DMS79 treated with DMSO at 0.1 percent for 48 hours (cell line): ENCODE data around the gene CD27.

Experiments used
- DNase-seq: peaks from one replicate; lab custom pipeline; 2025; lab: John Stamatoyannopoulos, UW

The CD27 gene

DNA sequence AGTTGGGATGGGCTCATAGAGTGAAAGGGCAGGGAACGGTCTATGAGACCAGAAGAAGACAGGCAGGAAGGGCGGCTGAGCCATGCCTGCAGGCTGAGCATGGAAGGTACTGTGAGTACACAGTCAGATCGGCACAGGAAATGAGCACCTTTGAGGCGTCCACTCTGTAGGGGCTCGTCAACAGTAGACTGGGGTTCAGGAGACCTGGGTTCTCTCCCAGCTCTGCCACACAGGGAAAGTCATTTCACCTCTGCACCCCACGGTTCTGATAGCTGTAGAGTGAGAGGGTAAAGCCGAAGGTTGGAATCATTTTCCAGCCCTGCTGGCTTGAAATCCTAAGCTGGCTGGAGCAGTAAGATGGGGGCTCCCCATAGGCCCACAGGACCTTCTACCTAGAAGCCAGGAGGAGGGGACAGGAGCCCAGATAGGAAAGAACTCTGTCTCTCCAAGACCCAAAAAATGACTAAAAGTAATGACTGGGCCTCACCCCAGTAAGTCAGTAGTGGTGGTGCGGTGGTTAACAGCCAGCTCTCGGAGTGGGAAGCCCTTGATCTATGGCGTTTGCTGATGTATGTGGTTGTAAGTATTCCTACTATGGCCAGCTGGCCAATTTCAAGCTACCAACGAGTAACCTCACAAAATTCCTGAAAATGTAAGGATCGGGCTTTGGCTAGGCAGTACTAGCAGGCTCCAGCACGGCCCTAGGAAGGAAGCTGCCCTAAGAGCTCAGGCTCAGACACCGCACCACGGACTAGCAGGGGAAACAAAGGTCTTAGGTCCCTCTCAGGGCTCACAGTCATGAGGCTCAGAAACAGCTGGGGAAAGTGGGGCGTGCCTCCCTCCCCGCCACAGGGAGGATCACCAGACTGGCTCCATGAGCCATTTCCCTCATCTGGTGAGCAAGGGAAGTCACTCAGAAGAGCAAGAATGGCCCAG is 10.3 kb upstream of the CD27 start:
- no peak for DNase-seq

DNA sequence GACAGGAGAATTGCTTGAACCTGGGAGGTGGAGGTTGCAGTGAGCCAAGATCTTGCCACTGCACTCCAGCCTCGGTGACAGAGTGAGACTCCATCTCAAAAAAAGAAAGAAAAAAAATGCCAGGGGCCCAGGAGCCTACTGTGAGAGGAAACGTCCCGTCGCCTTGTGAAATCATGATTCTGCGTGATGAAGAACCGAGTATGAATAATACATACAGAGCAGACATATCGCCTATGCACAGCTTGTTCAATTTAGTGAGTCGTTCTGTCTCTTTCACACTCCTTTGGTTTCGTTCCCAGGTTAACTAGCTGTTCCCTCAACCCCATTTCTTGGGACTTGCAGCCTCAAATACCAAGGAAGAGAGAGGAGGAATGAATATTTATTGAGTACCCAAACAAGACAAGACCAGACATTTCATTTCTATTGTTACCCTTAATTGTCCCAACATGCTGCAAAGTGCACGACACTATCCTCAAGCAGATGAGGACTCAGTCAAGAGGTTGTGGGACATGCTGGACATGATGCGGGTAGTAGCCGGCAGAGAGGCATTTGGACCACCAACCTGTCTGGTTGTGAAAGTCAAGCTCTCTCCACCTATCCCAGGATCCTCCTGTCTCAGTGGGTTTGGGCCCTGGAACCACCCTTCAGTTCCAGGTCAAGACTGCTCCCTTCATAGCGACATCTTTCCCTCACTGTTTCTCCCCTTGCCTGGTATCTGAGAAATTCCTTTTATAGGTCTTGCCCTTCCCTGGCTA is 8.6 kb upstream of the CD27 start:
- no peak for DNase-seq

DNA sequence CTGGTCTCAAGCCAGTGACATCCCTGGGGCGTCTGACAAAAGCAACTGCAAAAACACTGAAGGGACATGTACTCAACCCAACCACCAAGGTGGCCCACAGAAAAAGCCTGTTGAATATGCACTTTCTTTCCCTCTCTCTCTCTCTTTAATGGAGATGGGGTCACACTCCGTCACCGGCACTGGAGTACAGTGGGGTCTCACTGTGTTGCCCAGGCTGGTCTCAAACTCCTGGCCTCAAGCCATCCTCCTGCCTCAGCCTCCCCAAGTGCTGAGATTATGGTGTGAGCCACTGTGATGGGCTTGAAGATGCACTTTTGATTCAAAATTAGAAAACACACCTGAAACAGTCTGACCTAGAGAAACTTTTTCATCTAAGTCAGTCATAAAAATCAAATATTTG is 7.2 kb upstream of the CD27 start:
- DNase-seq = no peak

DNA sequence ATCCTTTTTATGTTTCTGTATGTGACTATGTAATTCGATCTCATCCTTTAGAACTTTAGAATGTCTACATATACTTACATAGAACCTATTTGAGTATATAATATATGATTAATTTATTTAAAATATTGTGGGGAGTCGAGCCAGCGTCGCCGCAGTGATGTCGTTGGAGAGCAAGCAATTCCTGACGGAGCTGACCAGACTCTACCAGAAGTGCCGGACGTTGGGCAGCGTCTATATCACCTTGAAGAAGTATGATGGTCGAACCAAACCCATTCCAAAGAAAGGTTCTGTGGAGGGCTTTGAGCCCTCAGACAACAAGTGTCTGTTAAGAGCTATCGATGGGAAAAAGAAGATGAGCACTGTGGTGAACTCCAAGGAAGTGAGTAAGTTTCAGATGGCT is 6.4 kb upstream of the CD27 start:
- DNase-seq = no peak

DNA sequence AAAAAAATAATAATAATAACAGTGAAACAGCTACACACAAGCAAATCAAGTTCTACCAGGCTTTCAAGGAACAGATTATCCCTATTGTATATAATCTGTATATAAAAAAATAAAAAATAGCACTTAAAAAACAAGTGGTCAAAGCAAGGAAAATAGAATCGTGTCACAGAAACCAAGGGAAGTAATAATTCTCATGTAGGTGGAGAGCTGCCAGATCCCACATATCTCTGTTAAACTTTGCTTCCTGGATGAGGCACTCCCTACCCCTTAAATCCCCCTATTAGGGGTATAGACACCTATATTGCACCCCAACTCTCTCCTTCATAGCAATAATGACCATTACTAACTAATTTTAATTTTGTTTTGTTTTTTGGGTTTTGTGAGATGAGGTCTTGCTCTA is 4.4 kb upstream of the CD27 start:
- DNase-seq = no peak

DNA sequence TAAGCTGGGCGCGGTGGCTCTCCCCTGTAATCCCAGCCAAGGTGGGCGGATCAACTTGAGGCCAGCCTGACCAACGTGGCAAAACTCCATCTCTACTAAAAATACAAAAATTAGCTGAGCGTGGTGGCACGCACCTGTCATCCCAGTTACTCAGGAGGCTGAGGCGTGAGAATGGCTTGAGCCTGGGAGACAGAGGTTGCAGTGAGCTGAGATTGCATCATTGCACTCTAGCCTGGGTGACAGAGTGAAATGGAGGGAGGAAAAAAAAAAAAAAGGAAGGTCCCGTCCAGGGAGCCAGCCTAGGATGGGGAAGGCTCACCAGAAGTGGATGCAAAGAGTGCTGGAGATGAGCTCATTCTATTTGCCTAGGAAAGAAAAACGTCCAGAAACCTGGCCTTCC is 1.9 kb upstream of the CD27 start:
- DNase-seq = no peak

DNA sequence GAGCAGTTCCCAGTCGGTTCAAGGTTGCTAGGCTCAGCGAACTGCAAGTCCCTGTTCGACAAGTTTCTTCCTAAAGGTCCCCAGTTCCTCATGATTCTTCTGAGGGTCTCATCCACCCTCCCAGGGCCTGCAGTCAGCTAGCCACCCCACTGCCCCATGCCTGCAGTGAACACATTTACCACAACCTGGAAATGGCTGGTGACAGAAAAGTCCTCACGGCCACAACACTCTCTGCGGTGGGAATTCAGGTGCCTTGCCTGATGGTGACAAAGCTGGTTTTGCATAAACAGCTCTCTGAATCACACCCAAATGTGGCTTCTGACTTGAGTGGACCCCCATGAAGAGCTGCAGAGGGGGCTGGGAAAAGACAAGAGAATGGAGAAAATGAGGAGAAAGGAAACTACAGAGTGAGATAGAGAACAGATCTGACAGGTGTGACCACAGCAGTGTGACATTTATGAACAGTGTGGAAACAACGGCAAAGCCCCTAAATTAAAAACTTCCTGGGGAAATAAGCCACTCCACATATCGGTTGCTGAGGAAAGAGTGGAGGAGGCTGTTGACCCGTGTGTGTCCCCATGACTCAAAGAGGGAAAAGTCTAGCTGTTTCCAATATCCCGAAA is 1.3 kb upstream of the CD27 start:
- DNase-seq = no peak

DNA sequence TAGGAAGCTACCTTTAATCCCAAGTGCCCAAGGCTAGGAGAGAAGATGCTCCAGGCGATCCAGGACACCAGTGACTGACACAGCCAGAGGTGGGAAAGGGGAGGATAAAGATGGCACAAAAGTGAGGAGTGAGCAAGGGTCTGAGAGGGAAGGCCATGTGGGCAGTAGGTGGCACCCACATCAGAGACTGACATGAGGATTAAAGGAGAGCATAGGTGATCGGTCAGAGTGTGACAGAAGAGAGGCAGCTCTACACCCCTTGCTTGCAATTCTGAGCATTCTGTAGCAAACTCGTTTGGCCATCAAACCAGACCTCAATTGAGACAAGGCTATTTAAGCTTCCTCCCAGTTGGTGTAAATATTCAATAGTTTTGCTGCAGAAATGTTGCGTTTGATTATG is 724 bp upstream of the CD27 start:
- DNase-seq = no peak

DNA sequence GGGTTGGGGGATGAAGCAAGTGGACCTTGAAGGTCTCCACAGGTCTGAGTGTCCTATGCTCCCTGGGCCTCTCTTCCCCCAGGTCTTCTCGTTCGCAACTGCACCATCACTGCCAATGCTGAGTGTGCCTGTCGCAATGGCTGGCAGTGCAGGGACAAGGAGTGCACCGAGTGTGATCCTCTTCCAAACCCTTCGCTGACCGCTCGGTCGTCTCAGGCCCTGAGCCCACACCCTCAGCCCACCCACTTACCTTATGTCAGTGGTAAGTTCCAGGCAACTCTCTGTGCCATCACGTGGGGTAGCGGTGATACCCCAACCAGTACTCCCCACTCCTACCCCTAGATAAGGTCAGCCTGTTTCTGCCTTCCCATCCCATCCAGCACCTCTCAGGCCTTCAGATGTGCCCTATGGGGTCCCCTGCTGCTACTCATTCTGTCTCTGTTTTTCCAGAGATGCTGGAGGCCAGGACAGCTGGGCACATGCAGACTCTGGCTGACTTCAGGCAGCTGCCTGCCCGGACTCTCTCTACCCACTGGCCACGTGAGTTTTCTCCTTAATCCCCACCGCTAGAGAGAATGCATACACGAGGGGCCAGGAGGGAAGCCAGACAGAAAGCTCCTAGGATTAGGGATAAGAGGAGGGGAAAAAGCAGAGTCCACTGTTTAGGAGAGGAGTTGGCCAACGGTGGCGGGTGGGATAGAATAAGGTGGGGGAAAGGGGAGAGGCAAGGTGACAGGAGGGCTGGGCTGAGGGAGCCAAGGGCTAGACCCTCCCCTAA is 5.5 kb downstream of the CD27 start:
- DNase-seq = peak; percentile 29

DNA sequence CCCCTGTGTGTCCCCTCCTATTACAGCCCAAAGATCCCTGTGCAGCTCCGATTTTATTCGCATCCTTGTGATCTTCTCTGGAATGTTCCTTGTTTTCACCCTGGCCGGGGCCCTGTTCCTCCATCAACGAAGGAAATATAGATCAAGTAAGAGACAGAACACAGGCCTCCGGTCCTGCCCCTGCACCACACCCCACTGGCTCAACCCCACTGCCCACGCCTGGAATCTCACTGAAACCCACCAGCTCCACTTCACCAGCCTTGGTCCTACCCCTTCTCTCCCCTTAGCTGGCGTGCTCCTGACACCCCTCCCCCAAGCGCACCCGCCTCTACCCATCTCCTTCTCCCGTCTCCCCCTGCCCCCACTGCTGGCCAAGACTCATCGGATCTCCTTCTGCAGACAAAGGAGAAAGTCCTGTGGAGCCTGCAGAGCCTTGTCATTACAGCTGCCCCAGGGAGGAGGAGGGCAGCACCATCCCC is 6.2 kb downstream of the CD27 start:
- DNase-seq = peak; percentile 70

DNA sequence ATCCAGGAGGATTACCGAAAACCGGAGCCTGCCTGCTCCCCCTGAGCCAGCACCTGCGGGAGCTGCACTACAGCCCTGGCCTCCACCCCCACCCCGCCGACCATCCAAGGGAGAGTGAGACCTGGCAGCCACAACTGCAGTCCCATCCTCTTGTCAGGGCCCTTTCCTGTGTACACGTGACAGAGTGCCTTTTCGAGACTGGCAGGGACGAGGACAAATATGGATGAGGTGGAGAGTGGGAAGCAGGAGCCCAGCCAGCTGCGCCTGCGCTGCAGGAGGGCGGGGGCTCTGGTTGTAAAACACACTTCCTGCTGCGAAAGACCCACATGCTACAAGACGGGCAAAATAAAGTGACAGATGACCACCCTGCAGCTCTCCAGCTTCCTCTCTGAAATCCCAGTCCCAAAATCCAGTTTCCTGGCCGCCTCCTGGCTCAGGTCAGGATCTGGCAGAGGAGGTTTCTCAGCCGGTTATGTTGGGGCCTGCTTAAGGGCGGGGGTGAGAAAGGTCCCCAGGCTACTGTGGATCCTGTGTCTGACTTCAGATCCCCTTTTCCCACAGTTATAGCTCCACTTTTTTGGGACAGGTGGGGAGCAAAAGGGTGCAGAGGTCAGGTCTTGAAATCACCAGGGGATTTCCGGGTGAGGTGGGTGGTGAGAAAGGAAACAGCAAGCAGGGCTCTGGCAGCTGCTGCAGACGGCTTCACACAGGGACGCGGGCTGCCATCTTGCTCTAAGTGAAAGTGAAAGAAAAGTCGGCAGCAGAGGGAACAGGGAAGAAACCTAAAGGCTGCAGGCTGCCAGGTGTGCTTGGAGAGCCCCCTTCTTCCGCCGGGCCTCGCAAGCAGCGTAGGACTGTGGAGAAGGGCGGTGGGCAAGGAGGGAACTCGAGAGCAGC is 6.8 kb downstream of the CD27 start, which contains the start of gene TAPBPL:
Gene TAPBPL, plus strand, starts transcription at position 695 of the 897 bp plus-strand sequence. CDS start 207 bp downstream, outside the sequence.
- DNase-seq = peak; percentile 94

DNA sequence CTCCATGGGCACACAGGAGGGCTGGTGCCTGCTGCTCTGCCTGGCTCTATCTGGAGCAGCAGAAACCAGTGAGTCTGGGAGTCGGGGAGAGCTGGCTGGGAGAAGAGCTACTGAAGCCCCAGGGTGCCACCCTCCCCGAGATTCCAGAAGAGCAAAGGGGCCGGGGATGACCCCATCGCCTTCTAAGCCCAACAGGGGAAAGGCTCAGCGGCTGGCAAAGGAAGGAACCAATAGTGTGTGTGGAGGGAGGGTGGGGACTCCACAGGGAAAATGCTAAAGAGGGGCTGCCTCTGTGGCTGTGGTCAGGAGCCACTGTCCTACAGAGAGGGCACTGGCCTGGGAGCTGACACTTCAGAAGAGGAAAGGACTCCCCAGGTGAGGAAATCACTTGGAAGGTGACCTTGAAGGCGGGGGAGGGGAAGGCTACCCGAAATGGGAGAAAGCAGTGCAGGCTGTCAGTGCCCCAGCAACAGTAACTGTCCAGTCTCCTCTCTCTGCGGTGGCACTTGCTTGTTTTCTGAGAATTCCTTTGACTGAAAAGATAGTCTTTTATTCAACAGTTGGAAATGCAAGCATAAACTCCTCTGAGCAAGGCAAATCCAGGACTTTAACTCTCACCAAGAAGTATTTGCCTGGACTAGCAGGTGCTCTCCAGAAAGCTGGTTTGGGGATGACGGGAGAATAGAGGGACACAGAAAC is 7.6 kb downstream of the CD27 start:
- DNase-seq = peak; percentile 77

DNA sequence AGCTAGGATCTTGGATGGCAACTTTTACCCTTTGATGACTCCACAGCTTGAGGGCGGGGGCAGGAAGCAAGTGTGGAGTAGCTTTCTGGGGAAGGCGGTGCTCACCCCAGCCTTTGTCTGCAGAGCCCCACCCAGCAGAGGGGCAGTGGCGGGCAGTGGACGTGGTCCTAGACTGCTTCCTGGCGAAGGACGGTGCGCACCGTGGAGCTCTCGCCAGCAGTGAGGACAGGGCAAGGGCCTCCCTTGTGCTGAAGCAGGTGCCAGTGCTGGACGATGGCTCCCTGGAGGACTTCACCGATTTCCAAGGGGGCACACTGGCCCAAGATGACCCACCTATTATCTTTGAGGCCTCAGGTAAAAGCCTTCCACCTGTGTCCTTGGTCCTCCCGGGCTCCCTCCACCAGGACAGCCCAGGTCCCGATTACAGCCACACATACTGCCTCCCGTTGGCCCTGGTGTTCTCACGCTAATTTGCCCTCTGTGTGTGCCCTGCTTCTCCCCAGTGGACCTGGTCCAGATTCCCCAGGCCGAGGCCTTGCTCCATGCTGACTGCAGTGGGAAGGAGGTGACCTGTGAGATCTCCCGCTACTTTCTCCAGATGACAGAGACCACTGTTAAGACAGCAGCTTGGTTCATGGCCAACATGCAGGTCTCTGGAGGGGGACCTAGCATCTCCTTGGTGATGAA is 8.3 kb downstream of the CD27 start:
- DNase-seq = no peak

DNA sequence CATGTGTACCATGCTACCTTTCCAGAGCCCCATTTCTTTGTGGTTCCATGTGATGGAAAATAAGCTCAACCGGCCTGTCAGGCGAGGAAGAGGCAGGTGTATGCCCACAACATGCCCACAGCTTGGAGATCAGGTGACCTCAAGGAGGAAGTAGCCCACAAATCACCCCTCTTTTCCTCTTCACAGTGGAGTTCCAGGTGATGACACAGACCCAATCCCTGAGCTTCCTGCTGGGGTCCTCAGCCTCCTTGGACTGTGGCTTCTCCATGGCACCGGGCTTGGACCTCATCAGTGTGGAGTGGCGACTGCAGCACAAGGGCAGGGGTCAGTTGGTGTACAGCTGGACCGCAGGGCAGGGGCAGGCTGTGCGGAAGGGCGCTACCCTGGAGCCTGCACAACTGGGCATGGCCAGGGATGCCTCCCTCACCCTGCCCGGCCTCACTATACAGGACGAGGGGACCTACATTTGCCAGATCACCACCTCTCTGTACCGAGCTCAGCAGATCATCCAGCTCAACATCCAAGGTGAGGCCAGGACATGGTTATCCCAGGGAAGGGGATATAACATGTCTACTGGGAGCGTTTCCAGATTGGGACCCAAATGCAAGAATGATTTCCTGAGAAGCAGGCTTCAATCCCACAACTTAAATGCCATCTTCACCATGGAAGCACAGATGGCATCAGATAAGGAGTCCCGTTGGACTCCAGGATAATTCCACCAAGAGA is 12.6 kb downstream of the CD27 start:
- no peak for DNase-seq

DNA sequence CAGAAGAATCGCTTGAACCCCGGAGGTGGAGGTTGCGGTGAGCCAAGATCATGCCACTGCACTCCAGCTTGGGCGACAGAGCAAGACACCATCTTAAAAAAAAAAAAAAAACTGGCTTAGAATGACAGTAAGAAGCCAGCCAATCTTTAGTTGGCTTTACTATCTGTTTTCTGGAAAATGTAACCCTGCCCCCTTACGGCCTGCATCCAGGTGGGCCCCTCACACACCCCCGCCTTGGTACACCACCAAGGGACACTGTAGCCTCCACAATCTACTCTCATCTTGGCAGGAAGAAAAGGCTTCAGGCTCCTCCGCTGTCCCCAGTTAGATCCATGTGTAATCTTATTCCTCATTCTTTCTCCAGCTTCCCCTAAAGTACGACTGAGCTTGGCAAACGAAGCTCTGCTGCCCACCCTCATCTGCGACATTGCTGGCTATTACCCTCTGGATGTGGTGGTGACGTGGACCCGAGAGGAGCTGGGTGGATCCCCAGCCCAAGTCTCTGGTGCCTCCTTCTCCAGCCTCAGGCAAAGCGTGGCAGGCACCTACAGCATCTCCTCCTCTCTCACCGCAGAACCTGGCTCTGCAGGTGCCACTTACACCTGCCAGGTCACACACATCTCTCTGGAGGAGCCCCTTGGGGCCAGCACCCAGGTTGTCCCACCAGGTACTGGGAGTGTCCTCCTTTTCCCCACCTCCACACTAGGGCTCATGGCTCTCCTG is 13.7 kb downstream of the CD27 start:
- DNase-seq = no peak

DNA sequence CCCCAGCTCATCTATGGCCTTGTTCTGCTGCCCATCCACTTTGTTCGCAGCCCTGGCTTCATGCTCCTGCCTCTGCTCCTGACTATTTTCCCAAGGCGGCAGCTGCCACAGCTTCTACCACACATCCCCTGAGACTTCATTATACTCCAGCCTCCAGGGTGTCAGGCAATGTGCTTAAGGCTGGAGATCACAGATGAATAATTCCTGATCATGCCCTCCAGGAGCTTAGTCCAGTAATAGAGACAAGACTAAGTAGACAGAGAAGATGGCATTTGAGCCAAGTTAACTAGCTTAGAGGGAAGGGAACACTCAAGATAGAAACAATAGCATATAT is 14.2 kb downstream of the CD27 start:
- no peak for DNase-seq

DNA sequence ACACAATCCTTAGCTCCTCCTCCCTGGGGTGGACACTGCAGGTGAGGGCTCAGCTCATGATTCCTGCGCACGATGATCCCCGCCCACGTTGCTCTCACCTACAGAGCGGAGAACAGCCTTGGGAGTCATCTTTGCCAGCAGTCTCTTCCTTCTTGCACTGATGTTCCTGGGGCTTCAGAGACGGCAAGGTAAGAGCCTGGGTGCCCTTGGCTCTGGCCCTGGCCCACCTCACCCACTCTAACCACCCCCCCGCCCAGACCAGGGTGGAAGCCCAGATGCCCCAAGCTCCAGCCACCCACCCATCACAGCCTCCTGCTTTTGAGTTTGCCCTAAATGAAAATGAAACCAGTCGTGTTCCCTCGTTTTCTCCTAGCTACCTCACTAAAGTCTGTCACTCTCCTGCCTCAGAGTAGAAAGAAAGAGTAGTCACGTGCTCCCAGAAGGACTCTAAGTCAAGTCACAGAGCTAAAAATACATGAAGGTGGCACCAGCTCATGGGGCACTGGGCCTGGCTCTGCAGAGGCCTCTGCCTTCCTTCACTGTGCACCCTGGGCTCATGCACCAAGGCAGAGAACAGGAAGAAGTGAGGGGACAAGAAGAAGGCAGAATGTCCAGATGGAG is 16.1 kb downstream of the CD27 start:
- no peak for DNase-seq
